ENCODE measurements around the gene NFATC1. TPM values are rescaled to one million over a fixed set of nuclear protein-coding genes. Genes with fewer than 3 reads are reported as not detected.

NFATC1 gene
- total RNA-seq, 4 donors from 2014 or later: 13.9 to 24.3 (median 16.7) TPM

DNA sequence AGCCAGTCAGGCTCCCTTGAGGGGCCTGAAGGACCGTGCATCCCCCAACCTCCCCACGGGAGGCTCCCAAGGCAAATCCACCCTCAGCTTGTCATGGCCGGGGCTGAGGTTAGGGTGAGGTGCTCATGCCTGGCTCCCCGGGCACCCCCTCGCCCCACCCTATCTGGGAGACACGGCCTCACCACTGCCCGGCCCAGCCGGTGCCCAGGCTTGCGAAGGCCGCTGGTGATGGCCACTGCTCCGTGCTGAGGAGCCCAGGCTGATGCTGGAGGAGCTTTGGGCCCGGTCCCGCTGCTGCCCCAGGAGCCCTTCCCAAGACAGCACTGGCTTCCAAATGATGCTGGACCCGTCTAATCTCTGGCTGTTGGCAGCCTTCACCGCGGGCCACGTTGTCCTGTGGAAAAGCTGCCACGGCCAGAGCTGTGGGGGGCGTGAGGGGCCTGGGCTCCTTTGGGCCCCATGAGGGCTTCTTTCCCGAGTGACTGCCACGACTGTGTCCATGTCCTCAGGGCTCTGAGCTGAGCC is 148.2 kb downstream of the NFATC1 start:
- Histone ChIP-seq H3K27ac (no peak overlapping the region), H3K9me3 (no peaks in the 10 kb centered on the region), H3K4me3 (no peak overlapping the region), H3K4me1 (peaks cover 16% of the 10 kb centered on the region), H3K36me3 (no peaks in the 10 kb centered on the region), H3K27me3 (peaks cover 16% of the 10 kb centered on the region)
- DNase-seq (ENCODE audit: low spot score in 2 of 2): peak in 1 of 2 donors; percentile 73
- WGBS: 69% methylated on average over 12 of the region's 21 CpGs
- TF ChIP-seq POLR2A (IDR thresholded peaks at IDR 0.05) (no peak), EP300 (IDR thresholded peaks at IDR 0.05) (no peak), POLR2AphosphoS5 (IDR thresholded peaks at IDR 0.05) (no peak)
- TF ChIP-seq, protein P1, sequence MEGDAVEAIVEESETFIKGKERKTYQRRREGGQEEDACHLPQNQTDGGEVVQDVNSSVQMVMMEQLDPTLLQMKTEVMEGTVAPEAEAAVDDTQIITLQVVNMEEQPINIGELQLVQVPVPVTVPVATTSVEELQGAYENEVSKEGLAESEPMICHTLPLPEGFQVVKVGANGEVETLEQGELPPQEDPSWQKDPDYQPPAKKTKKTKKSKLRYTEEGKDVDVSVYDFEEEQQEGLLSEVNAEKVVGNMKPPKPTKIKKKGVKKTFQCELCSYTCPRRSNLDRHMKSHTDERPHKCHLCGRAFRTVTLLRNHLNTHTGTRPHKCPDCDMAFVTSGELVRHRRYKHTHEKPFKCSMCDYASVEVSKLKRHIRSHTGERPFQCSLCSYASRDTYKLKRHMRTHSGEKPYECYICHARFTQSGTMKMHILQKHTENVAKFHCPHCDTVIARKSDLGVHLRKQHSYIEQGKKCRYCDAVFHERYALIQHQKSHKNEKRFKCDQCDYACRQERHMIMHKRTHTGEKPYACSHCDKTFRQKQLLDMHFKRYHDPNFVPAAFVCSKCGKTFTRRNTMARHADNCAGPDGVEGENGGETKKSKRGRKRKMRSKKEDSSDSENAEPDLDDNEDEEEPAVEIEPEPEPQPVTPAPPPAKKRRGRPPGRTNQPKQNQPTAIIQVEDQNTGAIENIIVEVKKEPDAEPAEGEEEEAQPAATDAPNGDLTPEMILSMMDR (IDR thresholded peaks at IDR 0.05): no peak

DNA sequence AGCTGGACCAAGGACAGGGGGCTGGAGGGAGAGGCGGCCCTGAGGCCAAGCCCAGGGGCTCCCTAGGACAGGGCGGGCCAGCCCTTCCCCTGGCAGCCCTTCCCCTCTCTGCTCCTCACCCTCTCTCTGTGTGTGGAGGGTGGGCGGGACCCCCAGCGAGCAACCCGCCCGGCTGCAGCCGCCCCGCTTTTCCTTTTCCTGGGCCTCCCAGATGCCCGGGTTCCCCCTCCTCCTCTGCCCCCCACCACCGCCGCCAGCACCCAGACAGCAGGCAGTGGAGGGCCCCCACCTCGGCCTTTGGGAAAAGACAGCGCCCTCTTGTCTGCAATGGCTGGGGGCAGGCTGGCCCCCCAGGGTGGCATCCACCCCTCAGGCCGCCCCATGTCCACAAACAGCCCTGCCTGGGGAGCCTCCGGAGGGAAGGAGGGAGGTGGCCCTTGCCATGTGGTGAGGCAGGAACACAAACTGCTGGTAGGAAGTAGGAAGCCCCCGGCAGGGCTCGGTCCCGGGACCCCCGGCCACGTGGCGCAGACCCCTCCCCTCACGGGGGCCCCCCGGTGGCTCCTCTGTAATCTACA is 148.7 kb downstream of the NFATC1 start:
- Histone ChIP-seq H3K36me3 (no peaks in the 10 kb centered on the region), H3K27me3 (peaks cover 20% of the 10 kb centered on the region), H3K9me3 (no peaks in the 10 kb centered on the region), H3K27ac (no peak overlapping the region), H3K4me1 (peaks cover 16% of the 10 kb centered on the region), H3K4me3 (no peak overlapping the region)
- TF ChIP-seq EP300 (IDR thresholded peaks at IDR 0.05) (no peak), POLR2A (IDR thresholded peaks at IDR 0.05) (no peak), POLR2AphosphoS5 (IDR thresholded peaks at IDR 0.05) (no peak)
- TF ChIP-seq, protein P1 (IDR thresholded peaks at IDR 0.05): no peak
- WGBS: 52% methylated on average over 20 of the region's 23 CpGs
- peak in 1 of 2 donors; percentile 78 for DNase-seq (ENCODE audit: low spot score in 2 of 2)

DNA sequence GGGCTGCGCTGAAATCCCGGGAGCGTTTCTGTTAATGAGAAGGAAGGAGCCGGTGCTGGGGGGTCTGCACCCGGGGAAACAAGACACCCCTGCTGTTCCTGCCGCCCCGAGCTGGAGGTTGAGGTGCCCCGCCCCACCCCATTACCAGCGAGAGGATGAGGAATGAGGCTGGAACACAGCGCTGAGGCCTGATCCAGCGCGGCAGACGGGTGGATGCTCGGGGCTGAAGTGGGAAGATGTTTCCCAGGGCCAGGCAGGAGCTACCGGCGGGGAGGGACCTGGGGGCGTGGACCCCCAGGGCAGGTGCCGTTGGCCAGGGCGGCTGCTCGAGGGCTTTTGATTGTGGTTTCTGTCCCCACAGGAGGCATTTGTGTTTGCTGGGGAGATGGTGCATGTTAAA is 149.5 kb downstream of the NFATC1 start:
- WGBS: 91% methylated on average over 20 of the region's 20 CpGs
- H3K4me3 ChIP-seq: no peak overlapping the region
- no peaks in the 10 kb centered on the region for H3K36me3 ChIP-seq
- TF ChIP-seq POLR2AphosphoS5 (IDR thresholded peaks at IDR 0.05): no peak
- TF ChIP-seq, protein P1 (IDR thresholded peaks at IDR 0.05): no peak
- H3K9me3 ChIP-seq: no peaks in the 10 kb centered on the region
- peak in 1 of 2 donors; percentile 73 for DNase-seq (ENCODE audit: low spot score in 2 of 2)
- peaks cover 20% of the 10 kb centered on the region for H3K27me3 ChIP-seq
- H3K4me1 ChIP-seq: peaks cover 14% of the 10 kb centered on the region
- no peak overlapping the region for H3K27ac ChIP-seq

- Histone ChIP-seq H3K27ac (no peak overlapping the region), H3K4me3 (no peak overlapping the region), H3K27me3 (peaks cover 20% of the 10 kb centered on the region), H3K9me3 (no peaks in the 10 kb centered on the region), H3K4me1 (peaks cover 10% of the 10 kb centered on the region), H3K36me3 (no peaks in the 10 kb centered on the region)
- WGBS: 85% methylated on average over 12 of the region's 18 CpGs
- peak in 1 of 2 donors; percentile 64 for DNase-seq (ENCODE audit: low spot score in 2 of 2)
- TF ChIP-seq, protein P1 (IDR thresholded peaks at IDR 0.05): no peak
- TF ChIP-seq POLR2A (IDR thresholded peaks at IDR 0.05): no peak
- no peak for TF ChIP-seq POLR2AphosphoS5 (IDR thresholded peaks at IDR 0.05)
- no peak for TF ChIP-seq EP300 (IDR thresholded peaks at IDR 0.05)
Observed at GRCh38 chr18:79545736-79546171, 150.0 kb downstream of the NFATC1 start.

- DNase-seq (ENCODE audit: low spot score in 2 of 2): peak; percentile 61 to 75
- Histone ChIP-seq H3K4me3 (no peak overlapping the region), H3K27ac (no peak overlapping the region), H3K4me1 (peaks cover 3% of the 10 kb centered on the region), H3K27me3 (peaks cover 20% of the 10 kb centered on the region), H3K36me3 (no peaks in the 10 kb centered on the region), H3K9me3 (no peaks in the 10 kb centered on the region)
- WGBS: 73% methylated on average over 22 of the region's 23 CpGs
- TF ChIP-seq EP300 (IDR thresholded peaks at IDR 0.05) (no peak), POLR2A (IDR thresholded peaks at IDR 0.05) (no peak), POLR2AphosphoS5 (IDR thresholded peaks at IDR 0.05) (no peak)
- TF ChIP-seq, protein P1 (IDR thresholded peaks at IDR 0.05): no peak
Observed at GRCh38 chr18:79546781-79547272, 151.1 kb downstream of the NFATC1 start.

All from suprapubic skin (tissue), 4 donors.